GM12872 (cell line): ENCODE measurements around the gene SPTBN2.

Experiments used
- CTCF ChIP-seq: IDR thresholded peaks from 3 replicates; pipeline ENCODE4 v1.5.1; 2011; ENCODE audit warnings: low read depth, mild to moderate bottlenecking, low read length, moderate library complexity; ENCODE audit not compliant: insufficient read depth

The SPTBN2 gene

GRCh38 chr11:66717925-66718319 is 11.1 kb downstream of the SPTBN2 start:
- TF ChIP-seq CTCF = no peak

GRCh38 chr11:66716996-66717395 is 12.0 kb downstream of the SPTBN2 start:
- TF ChIP-seq CTCF = no peak

GRCh38 chr11:66715346-66716085 is 13.5 kb downstream of the SPTBN2 start:
- no peak for TF ChIP-seq CTCF

GRCh38 chr11:66713746-66714480 is 15.1 kb downstream of the SPTBN2 start:
- TF ChIP-seq CTCF = no peak

GRCh38 chr11:66710384-66710930 is 18.6 kb downstream of the SPTBN2 start:
- TF ChIP-seq CTCF = no peak

- no peak for TF ChIP-seq CTCF
Measured at GRCh38 chr11:66708701-66709100, 20.3 kb downstream of the SPTBN2 start.

- TF ChIP-seq CTCF = no peak
Measured at GRCh38 chr11:66708094-66708493, 20.9 kb downstream of the SPTBN2 start.
